Activated CD4-positive, alpha-beta T cell treated with anti-CD3 and anti-CD28 coated beads for 36 hours (primary cell): Measurements from ENCODE around the gene LSM14B. TPM values are rescaled to one million over a fixed set of nuclear protein-coding genes. Genes with fewer than 3 reads are reported as not detected.
"Not testable (repeated sequence)": the region's sequence is repeated elsewhere in the genome, so short reads cannot be mapped to it uniquely, and the experiment has no call there.

Source experiments
- ATAC-seq: fragments of 200-7000 bp; cut with Tn5 transposase; one replicate; pipeline ENCODE4 v1.10.0; 2021; ENCODE audit warnings: mild to moderate bottlenecking, moderate library complexity
- CTCF ChIA-PET: fragments of 350-600 bp; sonication (Branson Sonifier 250); formaldehyde crosslinking; loops from one replicate; lab custom pipeline; 2021; ENCODE audit warnings: antibody characterized with exemption; lab: Charles Lee
- POLR2A ChIA-PET: fragments of 350-600 bp; sonication (Branson Sonifier 250); formaldehyde crosslinking; loops from one replicate; lab custom pipeline; 2021; ENCODE audit warnings: antibody characterized with exemption, inconsistent platforms; lab: Charles Lee
- DNase-seq: peaks from one replicate; pipeline ENCODE4 v3.0.0-alpha.2; 2020
- H3K27ac Mint-ChIP-seq: one replicate; pipeline ENCODE4 v1.8.0; 2021; ENCODE audit warnings: mixed read lengths
- H3K27me3 Mint-ChIP-seq: one replicate; pipeline ENCODE4 v1.8.0; 2021; ENCODE audit warnings: mixed read lengths
- H3K36me3 Mint-ChIP-seq: one replicate; pipeline ENCODE4 v1.8.0; 2021; ENCODE audit warnings: low read depth, mixed read lengths
- H3K4me1 Mint-ChIP-seq: one replicate; pipeline ENCODE4 v1.8.0; 2021; ENCODE audit warnings: mixed read lengths
- H3K4me3 Mint-ChIP-seq: one replicate; pipeline ENCODE4 v1.8.0; 2021; ENCODE audit warnings: mild to moderate bottlenecking, moderate library complexity, mixed read lengths
- H3K9me3 Mint-ChIP-seq: one replicate; pipeline ENCODE4 v1.8.0; 2021; ENCODE audit warnings: low read depth, mixed read lengths
- intact Hi-C, 2 experiments: fragments of 100-400 bp; cut with DNase I in 1 of 2; cut with micrococcal nuclease in 1 of 2; formaldehyde crosslinking; loops; one replicate each; pipeline versions ENCODE4 v1.14.2 to v1.15.1; 2022 to 2024; cut with DNase I, micrococcal nuclease
- total RNA-seq, 2 experiments: library from RNA; stranded (reverse); gene quantifications; one replicate each; pipeline ENCODE4 v1.2.3, GENCODE V29; 2021

Gene LSM14B
- total RNA-seq = 10 to 100 TPM; 38.7 TPM

GRCh38 chr20:62121776-62122653 is at the start of gene LSM14B:
LSM14B (plus strand) TSS chr20:62122475; CDS start chr20:62122667, 192 bp downstream.
- no peaks in the 10 kb centered on the region for H3K9me3 Mint-ChIP-seq
- peaks cover 25% of the 10 kb centered on the region for H3K36me3 Mint-ChIP-seq
- peak within 1 kb of the TSS; percentile 80 for H3K4me3 Mint-ChIP-seq
- DNase-seq (peak; percentile 99), ATAC-seq (peak; percentile 84)
- H3K4me1 Mint-ChIP-seq = peaks cover 54% of the 10 kb centered on the region
- H3K27me3 Mint-ChIP-seq = no peaks in the 10 kb centered on the region
- ChIA-PET CTCF (interaction anchor here (0.6 to 2.4 kb wide), 6 partner anchors 14 to 130 kb away, joined by 3 to 8 read pairs (median 4); no protein-coding TSS in a partner anchor), POLR2A (interaction anchor here (0.7 to 1.8 kb wide), 3 partner anchors 23 to 56 kb away, joined by 3 to 14 read pairs (median 3); partner anchors contain the start of gene TAF4)
- peak within 1 kb of the TSS; percentile 91 for H3K27ac Mint-ChIP-seq
- intact Hi-C loops = loop anchor here (1.0 to 5.0 kb wide), 16 partner anchors 20 to 1773 kb away; partner anchors contain the start of genes OSBPL2 (in 2 of the 2), ADRM1 (in 1 of the 2), DNAJC5 (in 1 of the 2) and GID8 (in 1 of the 2)

DNA sequence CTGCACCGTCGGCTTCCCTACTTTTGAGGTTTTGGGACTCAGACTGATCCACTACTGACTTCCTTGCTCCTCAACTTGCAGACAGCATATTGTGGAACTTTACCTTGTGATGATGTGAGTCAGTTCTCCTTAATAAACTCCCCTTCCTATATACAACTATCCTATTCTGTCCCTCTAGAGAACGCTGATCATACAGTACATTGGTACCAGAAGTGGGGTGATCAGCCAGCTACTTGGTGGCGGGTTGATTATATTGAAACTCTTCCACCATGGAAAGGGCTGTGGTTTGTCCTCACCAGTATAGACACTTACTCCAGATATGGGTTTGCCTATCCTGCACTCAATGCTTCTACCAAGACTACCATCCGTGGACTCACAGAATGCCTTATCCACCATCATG is 49.0 kb upstream of the LSM14B start:
- no peak overlapping the region for H3K27ac Mint-ChIP-seq
- H3K4me1 Mint-ChIP-seq = peaks cover 3% of the 10 kb centered on the region
- no peaks in the 10 kb centered on the region for H3K27me3 Mint-ChIP-seq
- CTCF ChIA-PET = interaction anchor here (0.5 to 1.2 kb wide), 4 partner anchors 17 to 106 kb away, joined by 3 to 4 read pairs (median 4); partner anchors contain the start of gene LSM14B
- intact Hi-C loops = no loop called here
- DNase-seq (no peak), ATAC-seq (no peak)
- peaks cover 2% of the 10 kb centered on the region for H3K36me3 Mint-ChIP-seq
- H3K9me3 Mint-ChIP-seq = peaks cover 18% of the 10 kb centered on the region
- POLR2A ChIA-PET = no interaction called here
- no peak overlapping the region for H3K4me3 Mint-ChIP-seq

GRCh38 chr20:62079166-62079565 is 43.1 kb upstream of the LSM14B start:
- H3K27me3 Mint-ChIP-seq = no peaks in the 10 kb centered on the region
- CTCF ChIA-PET = no interaction called here
- H3K4me1 Mint-ChIP-seq = no peaks in the 10 kb centered on the region
- H3K36me3 Mint-ChIP-seq = no peaks in the 10 kb centered on the region
- no peak overlapping the region for H3K4me3 Mint-ChIP-seq
- no peak for ATAC-seq
- intact Hi-C loops = no loop called here
- POLR2A ChIA-PET = no interaction called here
- no peak for DNase-seq
- H3K9me3 Mint-ChIP-seq = peaks cover 12% of the 10 kb centered on the region
- H3K27ac Mint-ChIP-seq = no peak overlapping the region

DNA sequence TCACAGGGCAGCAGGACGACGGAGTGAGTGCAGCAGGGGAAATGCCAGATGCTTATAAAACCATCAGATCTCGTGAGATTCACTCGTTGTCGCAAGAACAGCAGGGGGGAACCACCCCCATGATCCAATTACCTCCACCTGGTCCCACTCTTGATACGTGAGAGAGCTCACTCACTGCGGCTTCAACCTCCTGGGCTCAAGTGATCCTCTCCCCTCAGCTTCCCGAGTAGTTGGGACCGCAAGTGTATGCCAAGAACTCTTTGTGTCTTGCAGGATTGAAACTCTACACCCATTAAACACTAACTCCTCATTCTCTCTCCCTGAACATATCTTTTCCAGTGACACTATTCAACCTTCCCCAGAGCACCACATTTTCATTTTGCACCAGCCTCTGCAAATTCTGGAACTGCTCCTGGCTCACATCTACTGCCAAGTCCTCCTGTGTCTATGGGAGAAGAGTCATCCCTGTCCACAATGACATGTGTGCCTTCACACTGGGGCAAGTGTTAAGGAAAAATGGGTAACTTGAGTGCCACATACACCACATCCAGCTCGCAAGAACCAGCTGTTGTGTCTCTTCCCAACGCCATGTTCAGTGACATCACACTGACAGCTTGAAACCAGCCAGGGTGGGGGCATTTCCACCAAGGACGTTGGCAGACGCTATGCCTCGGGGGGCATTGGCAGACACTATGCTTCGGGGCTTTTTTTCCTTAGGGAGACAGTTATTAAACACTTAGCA is 41.9 kb upstream of the LSM14B start:
- Mint-ChIP-seq H3K4me1 (no peaks in the 10 kb centered on the region), H3K36me3 (no peaks in the 10 kb centered on the region), H3K9me3 (peaks cover 8% of the 10 kb centered on the region), H3K27ac (no peak overlapping the region), H3K27me3 (peaks cover 2% of the 10 kb centered on the region), H3K4me3 (no peak overlapping the region)
- intact Hi-C loops = no loop called here
- POLR2A ChIA-PET = no interaction called here
- ATAC-seq = no peak
- DNase-seq = no peak
- CTCF ChIA-PET = interaction anchor here (0.5 kb wide), 1 partner anchor 147 kb away, joined by 3 read pairs; no protein-coding TSS in a partner anchor

- Mint-ChIP-seq H3K27ac (no peak overlapping the region), H3K4me1 (no peaks in the 10 kb centered on the region), H3K27me3 (peaks cover 2% of the 10 kb centered on the region), H3K9me3 (peaks cover 4% of the 10 kb centered on the region), H3K36me3 (no peaks in the 10 kb centered on the region), H3K4me3 (no peak overlapping the region)
- ATAC-seq (no peak), DNase-seq (no peak)
- intact Hi-C loops = no loop called here
- POLR2A ChIA-PET = no interaction called here
- CTCF ChIA-PET = no interaction called here
These were observed 39.0 kb upstream of the LSM14B start for GRCh38 chr20:62083312-62083711.

DNA sequence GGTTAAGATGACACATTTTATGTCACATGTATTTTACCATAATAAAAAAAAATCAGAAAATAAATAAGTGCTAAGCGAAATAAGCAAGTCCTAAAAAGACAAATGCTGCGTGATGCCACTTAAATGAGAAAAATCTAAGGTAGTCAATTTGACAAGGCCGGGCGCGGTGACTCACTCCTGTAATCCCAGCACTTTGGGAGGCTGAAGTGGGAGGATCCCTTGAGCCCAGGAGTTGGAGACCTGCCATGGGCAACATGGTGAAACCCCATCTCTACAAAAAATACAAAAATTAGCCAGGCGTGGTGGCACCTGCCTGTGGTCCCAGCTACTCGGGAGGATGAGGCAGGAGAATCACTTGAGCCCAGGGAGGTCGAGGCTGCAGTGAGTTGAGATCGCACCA is 38.1 kb upstream of the LSM14B start:
- POLR2A ChIA-PET = not testable (repeated sequence)

GRCh38 chr20:62085206-62085605 is 37.1 kb upstream of the LSM14B start:
- Mint-ChIP-seq H3K4me1 (no peaks in the 10 kb centered on the region), H3K27ac (no peak overlapping the region), H3K36me3 (no peaks in the 10 kb centered on the region), H3K27me3 (peaks cover 2% of the 10 kb centered on the region), H3K9me3 (peaks cover 4% of the 10 kb centered on the region), H3K4me3 (no peak overlapping the region)
- intact Hi-C loops = no loop called here
- CTCF ChIA-PET = no interaction called here
- POLR2A ChIA-PET = no interaction called here
- DNase-seq (no peak), ATAC-seq (no peak)

More for the DNA sequence above, 38.1 kb upstream of the LSM14B start:
- ATAC-seq, H3K4me3 Mint-ChIP-seq, intact Hi-C loops, H3K36me3 Mint-ChIP-seq, H3K4me1 Mint-ChIP-seq, H3K27me3 Mint-ChIP-seq, H3K27ac Mint-ChIP-seq, H3K9me3 Mint-ChIP-seq, DNase-seq: not testable (repeated sequence)
- CTCF ChIA-PET = interaction anchor here (0.6 kb wide), 1 partner anchor 26 kb away, joined by 3 read pairs; no protein-coding TSS in a partner anchor

- no peak overlapping the region for H3K27ac Mint-ChIP-seq
- no peak for ATAC-seq
- H3K4me1 Mint-ChIP-seq = no peaks in the 10 kb centered on the region
- ChIA-PET POLR2A (no interaction called here), CTCF (interaction anchor here (0.7 kb wide), 1 partner anchor 56 kb away, joined by 3 read pairs; no protein-coding TSS in a partner anchor)
- no peak overlapping the region for H3K4me3 Mint-ChIP-seq
- intact Hi-C loops = no loop called here
- DNase-seq = no peak
- peaks cover 2% of the 10 kb centered on the region for H3K36me3 Mint-ChIP-seq
- H3K27me3 Mint-ChIP-seq = peaks cover 6% of the 10 kb centered on the region
- H3K9me3 Mint-ChIP-seq = peaks cover 4% of the 10 kb centered on the region
These were observed 35.0 kb upstream of the LSM14B start for GRCh38 chr20:62087227-62087626.

GRCh38 chr20:62087632-62088031 is 34.6 kb upstream of the LSM14B start:
- Mint-ChIP-seq H3K27me3 (peaks cover 6% of the 10 kb centered on the region), H3K36me3 (peaks cover 2% of the 10 kb centered on the region), H3K4me3 (no peak overlapping the region), H3K27ac (no peak overlapping the region), H3K9me3 (peaks cover 4% of the 10 kb centered on the region), H3K4me1 (no peaks in the 10 kb centered on the region)
- CTCF ChIA-PET = interaction anchor here (0.7 kb wide), 1 partner anchor 56 kb away, joined by 3 read pairs; no protein-coding TSS in a partner anchor
- ATAC-seq (no peak), DNase-seq (no peak)
- POLR2A ChIA-PET = no interaction called here
- intact Hi-C loops = no loop called here

GRCh38 chr20:62088258-62089127 is 33.8 kb upstream of the LSM14B start:
- POLR2A ChIA-PET = no interaction called here
- no peak overlapping the region for H3K27ac Mint-ChIP-seq
- no peak for DNase-seq
- H3K9me3 Mint-ChIP-seq = peaks cover 5% of the 10 kb centered on the region
- peaks cover 7% of the 10 kb centered on the region for H3K27me3 Mint-ChIP-seq
- H3K4me3 Mint-ChIP-seq = no peak overlapping the region
- intact Hi-C loops = no loop called here
- ATAC-seq = peak; percentile 36
- CTCF ChIA-PET = interaction anchor here (0.6 kb wide), 1 partner anchor 71 kb away, joined by 3 read pairs; no protein-coding TSS in a partner anchor
- peaks cover 2% of the 10 kb centered on the region for H3K36me3 Mint-ChIP-seq
- H3K4me1 Mint-ChIP-seq = no peaks in the 10 kb centered on the region
